ENCODE results near the gene ITPKA.
"Not testable (repeated sequence)": the region's sequence is repeated elsewhere in the genome, so short reads cannot be mapped to it uniquely, and the experiment has no call there.

The ITPKA gene

GRCh38 chr15:41493205-41493901 is at the start of gene ITPKA:
Gene ITPKA (plus strand): TSS chr15:41493874. CDS start chr15:41493928, 54 bp downstream.
- Histone ChIP-seq H3K4me3 (ENCODE audit: low read length) (peak within 1 kb of the TSS; percentile 80), H3K27me3 (ENCODE audit: control insufficient read depth, insufficient read depth, low read length) (peaks cover 3% of the 10 kb centered on the region), H3K36me3 (ENCODE audit: control insufficient read depth, insufficient read depth, low read length) (no peaks in the 10 kb centered on the region), H3K9ac (ENCODE audit: low read length) (peak within 1 kb of the TSS; percentile 16), H3K27ac (ENCODE audit: low read depth, low read length) (no peak within 1 kb of the TSS), H3K4me1 (ENCODE audit: control insufficient read depth, insufficient read depth, low read length) (peaks cover 6% of the 10 kb centered on the region)

GRCh38 chr15:41445399-41445798 is 48.3 kb upstream of the ITPKA start:
- Histone ChIP-seq H3K27me3 (ENCODE audit: control insufficient read depth, insufficient read depth, low read length) (no peaks in the 10 kb centered on the region), H3K27ac (ENCODE audit: low read depth, low read length) (no peak overlapping the region), H3K4me1 (ENCODE audit: control insufficient read depth, insufficient read depth, low read length) (no peaks in the 10 kb centered on the region), H3K36me3 (ENCODE audit: control insufficient read depth, insufficient read depth, low read length) (peaks cover 8% of the 10 kb centered on the region), H3K4me3 (ENCODE audit: low read length) (no peak overlapping the region), H3K9ac (ENCODE audit: low read length) (no peak overlapping the region)

GRCh38 chr15:41462084-41462795 is 31.4 kb upstream of the ITPKA start:
- no peaks in the 10 kb centered on the region for H3K27me3 ChIP-seq (ENCODE audit: control insufficient read depth, insufficient read depth, low read length)
- no peak overlapping the region for H3K9ac ChIP-seq (ENCODE audit: low read length)
- H3K36me3 ChIP-seq (ENCODE audit: control insufficient read depth, insufficient read depth, low read length), result peaks cover 18% of the 10 kb centered on the region
- H3K27ac ChIP-seq (ENCODE audit: low read depth, low read length), result no peak overlapping the region
- H3K4me1 ChIP-seq (ENCODE audit: control insufficient read depth, insufficient read depth, low read length), result no peaks in the 10 kb centered on the region
- H3K4me3 ChIP-seq (ENCODE audit: low read length), result no peak overlapping the region

- Histone ChIP-seq H3K27me3 (ENCODE audit: control insufficient read depth, insufficient read depth, low read length) (no peaks in the 10 kb centered on the region), H3K9ac (ENCODE audit: low read length) (no peak overlapping the region), H3K4me3 (ENCODE audit: low read length) (no peak overlapping the region), H3K36me3 (ENCODE audit: control insufficient read depth, insufficient read depth, low read length) (peaks cover 18% of the 10 kb centered on the region), H3K27ac (ENCODE audit: low read depth, low read length) (no peak overlapping the region), H3K4me1 (ENCODE audit: control insufficient read depth, insufficient read depth, low read length) (no peaks in the 10 kb centered on the region)
These were observed 28.6 kb upstream of the ITPKA start for GRCh38 chr15:41464889-41465580.

- H3K36me3 ChIP-seq (ENCODE audit: control insufficient read depth, insufficient read depth, low read length), result peaks cover 23% of the 10 kb centered on the region
These were observed 27.8 kb upstream of the ITPKA start for GRCh38 chr15:41465822-41466421.

GRCh38 chr15:41466711-41467110 is 27.0 kb upstream of the ITPKA start:
- Histone ChIP-seq H3K36me3 (ENCODE audit: control insufficient read depth, insufficient read depth, low read length) (peaks cover 28% of the 10 kb centered on the region), H3K27ac (ENCODE audit: low read depth, low read length) (no peak overlapping the region), H3K9ac (ENCODE audit: low read length) (no peak overlapping the region), H3K4me1 (ENCODE audit: control insufficient read depth, insufficient read depth, low read length) (no peaks in the 10 kb centered on the region), H3K27me3 (ENCODE audit: control insufficient read depth, insufficient read depth, low read length) (no peaks in the 10 kb centered on the region), H3K4me3 (ENCODE audit: low read length) (no peak overlapping the region)

More at GRCh38 chr15:41465822-41466421, 27.8 kb upstream of the ITPKA start:
- Histone ChIP-seq H3K9ac (ENCODE audit: low read length) (no peak overlapping the region), H3K27ac (ENCODE audit: low read depth, low read length) (no peak overlapping the region), H3K4me1 (ENCODE audit: control insufficient read depth, insufficient read depth, low read length) (no peaks in the 10 kb centered on the region), H3K27me3 (ENCODE audit: control insufficient read depth, insufficient read depth, low read length) (no peaks in the 10 kb centered on the region), H3K4me3 (ENCODE audit: low read length) (no peak overlapping the region)

GRCh38 chr15:41469644-41470043 is 24.0 kb upstream of the ITPKA start:
- not testable (repeated sequence) for H3K27me3 ChIP-seq (ENCODE audit: control insufficient read depth, insufficient read depth, low read length); H3K9ac ChIP-seq (ENCODE audit: low read length); H3K4me3 ChIP-seq (ENCODE audit: low read length); H3K27ac ChIP-seq (ENCODE audit: low read depth, low read length); H3K4me1 ChIP-seq (ENCODE audit: control insufficient read depth, insufficient read depth, low read length)
- peaks cover 32% of the 10 kb centered on the region for H3K36me3 ChIP-seq (ENCODE audit: control insufficient read depth, insufficient read depth, low read length)

- H3K4me3 ChIP-seq (ENCODE audit: low read length), result no peak overlapping the region
- no peak overlapping the region for H3K27ac ChIP-seq (ENCODE audit: low read depth, low read length)
- H3K9ac ChIP-seq (ENCODE audit: low read length), result no peak overlapping the region
- no peaks in the 10 kb centered on the region for H3K27me3 ChIP-seq (ENCODE audit: control insufficient read depth, insufficient read depth, low read length)
- H3K4me1 ChIP-seq (ENCODE audit: control insufficient read depth, insufficient read depth, low read length), result no peaks in the 10 kb centered on the region
- peaks cover 45% of the 10 kb centered on the region for H3K36me3 ChIP-seq (ENCODE audit: control insufficient read depth, insufficient read depth, low read length)
These were observed 20.3 kb upstream of the ITPKA start for GRCh38 chr15:41473418-41473817.

- H3K27me3 ChIP-seq (ENCODE audit: control insufficient read depth, insufficient read depth, low read length), result no peaks in the 10 kb centered on the region
- H3K9ac ChIP-seq (ENCODE audit: low read length), result no peak overlapping the region
- peaks cover 49% of the 10 kb centered on the region for H3K36me3 ChIP-seq (ENCODE audit: control insufficient read depth, insufficient read depth, low read length)
- H3K4me1 ChIP-seq (ENCODE audit: control insufficient read depth, insufficient read depth, low read length), result no peaks in the 10 kb centered on the region
- no peak overlapping the region for H3K27ac ChIP-seq (ENCODE audit: low read depth, low read length)
- no peak overlapping the region for H3K4me3 ChIP-seq (ENCODE audit: low read length)
These were observed 19.2 kb upstream of the ITPKA start for GRCh38 chr15:41474436-41474835.

GRCh38 chr15:41474941-41475340 is 18.7 kb upstream of the ITPKA start:
- Histone ChIP-seq H3K27me3 (ENCODE audit: control insufficient read depth, insufficient read depth, low read length) (no peaks in the 10 kb centered on the region), H3K4me3 (ENCODE audit: low read length) (no peak overlapping the region), H3K4me1 (ENCODE audit: control insufficient read depth, insufficient read depth, low read length) (no peaks in the 10 kb centered on the region), H3K9ac (ENCODE audit: low read length) (no peak overlapping the region), H3K36me3 (ENCODE audit: control insufficient read depth, insufficient read depth, low read length) (peaks cover 50% of the 10 kb centered on the region), H3K27ac (ENCODE audit: low read depth, low read length) (no peak overlapping the region)

- Histone ChIP-seq H3K9ac (ENCODE audit: low read length) (no peak overlapping the region), H3K27me3 (ENCODE audit: control insufficient read depth, insufficient read depth, low read length) (no peaks in the 10 kb centered on the region), H3K27ac (ENCODE audit: low read depth, low read length) (no peak overlapping the region), H3K36me3 (ENCODE audit: control insufficient read depth, insufficient read depth, low read length) (peaks cover 43% of the 10 kb centered on the region), H3K4me1 (ENCODE audit: control insufficient read depth, insufficient read depth, low read length) (no peaks in the 10 kb centered on the region), H3K4me3 (ENCODE audit: low read length) (no peak overlapping the region)
These were observed 17.1 kb upstream of the ITPKA start for GRCh38 chr15:41476416-41477048.

Data from rectal smooth muscle tissue (tissue), 1 donor.